AG08396 (cell line): ENCODE measurements around the gene TMBIM6.
"Not testable (repeated sequence)": the region's sequence is repeated elsewhere in the genome, so short reads cannot be mapped to it uniquely, and the experiment has no call there.

Experiments
- DNase-seq: peaks from one replicate; pipeline ENCODE4 v3.0.0; 2012; ENCODE audit warnings: low spot score, mixed read lengths

The TMBIM6 gene

GRCh38 chr12:49730050-49730449 lies 11.3 kb upstream of the TMBIM6 start:
- no peak for DNase-seq

DNA sequence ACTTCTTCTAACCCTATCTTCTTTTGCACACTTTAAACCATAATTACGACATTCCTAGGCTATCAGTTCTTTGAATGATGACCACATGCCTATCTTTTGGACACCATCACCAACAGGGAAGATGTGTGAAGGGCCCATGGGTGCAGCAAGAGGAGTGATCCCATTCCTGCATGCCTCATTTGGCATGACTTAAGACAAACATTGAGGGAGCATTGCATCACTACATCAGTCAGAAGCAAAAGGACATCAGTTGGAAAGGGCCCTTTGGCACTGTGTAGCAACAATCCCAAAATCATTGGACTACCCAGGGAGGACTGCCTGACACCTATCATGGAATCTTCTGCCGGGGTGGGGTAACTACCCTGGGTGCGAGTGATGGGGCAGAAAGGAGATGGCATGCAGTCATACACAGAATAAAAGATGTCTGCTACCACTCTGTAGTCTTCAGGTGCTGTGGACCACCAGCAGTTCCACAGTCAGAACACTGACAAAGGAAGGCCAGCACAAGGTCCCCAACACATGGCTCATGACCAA lies 10.7 kb upstream of the TMBIM6 start:
- peak; percentile 8 for DNase-seq

GRCh38 chr12:49733219-49734017 lies 7.9 kb upstream of the TMBIM6 start:
- DNase-seq: no peak

DNA sequence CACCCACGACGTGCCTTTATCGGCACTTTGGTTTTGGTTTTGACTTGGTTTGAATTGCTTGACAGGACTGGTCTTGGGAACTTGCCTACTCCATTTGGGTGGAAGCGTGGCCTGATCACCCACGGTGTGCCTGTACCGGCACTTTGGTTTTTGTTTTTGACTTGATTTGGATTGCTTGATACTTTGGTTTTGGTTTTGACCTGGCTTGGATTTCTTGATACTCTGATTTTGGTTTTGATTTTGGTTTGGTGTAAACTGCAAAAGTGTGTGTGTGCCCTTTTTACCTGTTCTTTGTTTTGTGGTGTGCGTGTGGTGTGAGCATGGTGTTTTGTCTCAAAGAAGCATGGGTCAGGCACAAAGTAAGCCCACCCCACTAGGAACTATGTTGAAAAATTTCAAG lies 6.5 kb upstream of the TMBIM6 start:
- not testable (repeated sequence) for DNase-seq

GRCh38 chr12:49738721-49739120 lies 2.6 kb upstream of the TMBIM6 start:
- DNase-seq: not testable (repeated sequence)

DNA sequence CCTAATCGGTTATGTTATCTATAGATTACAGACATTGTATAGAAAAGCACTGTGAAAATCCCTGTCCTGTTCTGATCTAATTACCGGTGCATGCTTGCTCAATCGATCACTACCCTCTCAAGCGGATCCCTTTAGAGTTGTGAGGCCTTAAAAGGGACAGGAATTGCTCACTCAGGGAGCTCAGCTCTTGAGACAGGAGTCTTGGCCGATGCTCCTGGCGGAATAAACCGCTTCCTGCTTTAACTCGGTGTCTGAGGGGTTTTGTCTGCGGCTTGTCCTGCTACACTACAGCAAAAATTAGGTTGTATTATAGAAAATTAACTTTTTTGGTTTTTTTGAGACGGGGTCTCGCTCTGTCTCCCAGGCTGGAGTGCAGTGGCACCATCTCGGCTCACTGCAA lies 1.1 kb upstream of the TMBIM6 start:
- not testable (repeated sequence) for DNase-seq

GRCh38 chr12:49741882-49742620 lies 694 bp downstream of the TMBIM6 start:
- DNase-seq: peak; percentile 83

- DNase-seq: no peak
Measured at GRCh38 chr12:49744363-49744885, 3.1 kb downstream of the TMBIM6 start.

DNA sequence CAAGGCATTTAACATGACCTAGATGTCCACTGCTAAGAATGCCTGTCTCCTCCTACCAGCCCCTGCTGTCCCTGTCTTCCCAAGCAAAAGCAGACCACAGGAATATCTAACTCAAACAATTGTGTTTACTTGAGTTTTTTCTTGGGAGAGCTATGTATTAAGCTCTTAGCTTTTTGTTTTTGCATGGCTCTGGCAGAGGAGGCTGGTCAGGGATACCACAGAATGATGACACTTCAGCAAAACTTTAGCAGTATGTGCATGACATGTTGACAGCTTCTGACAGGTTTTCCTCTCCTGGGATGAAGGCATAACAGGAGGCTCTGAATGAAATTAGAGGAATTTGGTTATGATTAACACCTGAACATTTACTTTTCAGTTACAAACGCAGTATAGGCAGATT lies 6.9 kb downstream of the TMBIM6 start:
- DNase-seq: peak; percentile 13

GRCh38 chr12:49748800-49749199 lies 7.4 kb downstream of the TMBIM6 start:
- DNase-seq: no peak

GRCh38 chr12:49750027-49750995 lies 9.0 kb downstream of the TMBIM6 start:
- no peak for DNase-seq

DNA sequence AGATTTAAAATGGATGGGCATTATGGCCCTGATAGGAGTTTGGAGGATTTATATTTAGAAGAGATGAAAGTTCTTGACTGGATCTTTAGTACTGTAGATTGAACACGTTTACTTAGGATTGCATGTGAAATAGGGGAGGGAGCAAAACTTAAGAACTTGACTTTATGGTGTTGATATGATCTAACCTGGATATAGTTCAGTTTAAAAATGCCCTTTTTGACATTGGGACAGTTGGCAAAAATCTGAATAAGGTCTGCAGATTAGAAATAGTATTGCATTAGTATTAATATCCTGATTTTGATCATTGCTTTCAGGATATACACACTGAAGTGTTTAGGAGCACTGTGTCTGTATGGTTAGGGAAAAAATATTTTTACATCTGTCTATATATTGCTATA lies 9.6 kb downstream of the TMBIM6 start:
- DNase-seq: no peak

DNA sequence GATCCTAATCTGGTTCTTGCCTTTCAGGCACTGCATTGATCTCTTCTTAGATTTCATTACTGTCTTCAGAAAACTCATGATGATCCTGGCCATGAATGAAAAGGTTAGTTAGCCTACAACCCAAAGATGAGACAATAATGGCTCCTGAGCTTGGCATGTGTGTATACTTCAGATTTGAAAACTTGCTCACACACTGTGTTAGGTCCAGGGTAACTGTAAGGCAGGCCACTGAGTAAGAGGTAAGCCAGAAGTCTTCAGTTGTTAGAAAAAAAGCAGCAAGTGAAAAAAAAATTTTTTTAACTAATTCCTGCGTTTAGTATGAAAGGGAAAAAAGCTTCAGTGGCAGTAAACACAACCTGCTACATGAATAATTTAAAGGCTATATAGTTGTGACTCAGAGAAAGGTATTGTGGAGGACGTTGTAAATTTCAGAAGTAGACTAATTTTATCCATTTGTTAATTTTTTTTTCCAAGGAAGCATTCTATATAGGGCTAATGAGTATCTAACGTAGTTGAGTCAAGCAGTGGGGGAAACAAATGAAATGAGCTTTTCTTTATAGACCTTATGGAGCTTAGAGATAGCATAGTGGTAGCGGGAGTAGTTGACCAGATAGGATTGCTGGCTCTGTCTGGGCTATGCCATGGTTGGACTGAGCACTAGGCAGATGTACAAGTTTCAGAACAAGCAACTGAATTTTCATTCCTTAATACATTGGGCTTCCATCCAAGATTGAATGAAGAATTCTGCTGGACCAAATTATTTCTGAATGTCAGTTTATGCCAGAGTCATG lies 20.5 kb downstream of the TMBIM6 start:
- no peak for DNase-seq

GRCh38 chr12:49762468-49762847 lies 21.1 kb downstream of the TMBIM6 start:
- DNase-seq: no peak

DNA sequence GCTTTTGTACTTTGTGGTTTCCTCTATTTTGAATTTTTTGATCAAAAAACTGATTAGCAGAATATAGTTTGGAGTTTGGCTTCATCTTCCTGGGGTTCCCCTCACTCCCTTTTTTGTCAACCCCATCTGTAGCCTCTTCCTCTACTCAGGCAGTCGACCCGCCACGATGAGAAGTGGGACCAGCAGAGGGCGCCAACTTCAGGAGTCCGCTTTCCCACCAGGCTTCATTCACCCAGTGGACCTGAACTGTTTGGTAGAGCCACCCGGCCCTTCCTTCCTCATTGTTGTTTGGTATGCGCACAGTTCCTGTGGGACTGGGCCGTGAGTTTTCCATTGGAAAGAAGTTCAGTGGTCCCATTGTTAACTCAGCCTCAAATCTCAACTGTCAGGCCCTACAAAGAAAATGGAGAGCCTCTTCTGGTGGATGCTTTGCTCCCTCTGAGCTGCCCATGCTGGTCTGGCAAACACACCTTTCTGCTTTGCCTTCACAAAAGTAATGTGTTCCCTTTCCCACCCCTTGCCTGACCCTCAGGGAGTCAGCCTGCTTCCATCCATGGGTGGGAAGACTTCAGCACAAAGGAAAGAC lies 21.7 kb downstream of the TMBIM6 start:
- DNase-seq: peak; percentile 64

DNA sequence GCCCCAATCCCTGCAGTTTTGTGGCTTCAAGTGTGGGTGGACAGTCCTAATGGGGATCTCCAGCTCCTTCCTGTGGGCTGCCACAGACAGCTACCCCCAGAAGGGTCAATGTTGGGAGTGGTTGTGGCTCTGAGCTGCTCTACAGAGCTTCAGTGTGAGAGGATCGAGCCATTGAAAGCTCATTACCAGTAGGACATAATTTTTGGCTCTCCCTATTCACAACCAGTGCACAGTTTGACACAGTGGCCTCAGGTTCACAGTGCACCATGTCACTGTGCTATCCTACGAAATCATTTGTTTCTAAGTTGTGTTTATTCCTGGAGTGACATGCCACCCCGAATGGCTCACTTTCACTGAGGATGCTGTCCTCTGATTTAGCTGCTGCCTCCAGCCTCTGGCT lies 22.8 kb downstream of the TMBIM6 start:
- no peak for DNase-seq

DNA sequence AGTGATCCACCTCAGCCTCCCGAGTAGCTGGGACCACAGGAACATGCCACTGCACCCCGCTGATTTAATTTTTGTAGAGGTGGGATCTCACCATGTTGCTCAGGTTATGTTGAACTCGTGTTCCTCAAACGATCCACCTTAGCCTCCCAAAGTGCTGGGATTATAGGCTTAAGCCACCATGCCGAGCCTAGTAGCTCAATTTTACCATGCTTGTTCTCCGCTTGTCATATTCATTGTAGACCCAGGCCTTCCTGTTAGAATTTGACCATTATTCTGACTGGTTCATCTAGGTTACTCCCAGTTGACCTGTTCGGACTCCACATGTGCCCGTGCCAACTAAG lies 24.7 kb downstream of the TMBIM6 start:
- DNase-seq: no peak

- no peak for DNase-seq
Measured at GRCh38 chr12:49767333-49767732, 26.0 kb downstream of the TMBIM6 start.

DNA sequence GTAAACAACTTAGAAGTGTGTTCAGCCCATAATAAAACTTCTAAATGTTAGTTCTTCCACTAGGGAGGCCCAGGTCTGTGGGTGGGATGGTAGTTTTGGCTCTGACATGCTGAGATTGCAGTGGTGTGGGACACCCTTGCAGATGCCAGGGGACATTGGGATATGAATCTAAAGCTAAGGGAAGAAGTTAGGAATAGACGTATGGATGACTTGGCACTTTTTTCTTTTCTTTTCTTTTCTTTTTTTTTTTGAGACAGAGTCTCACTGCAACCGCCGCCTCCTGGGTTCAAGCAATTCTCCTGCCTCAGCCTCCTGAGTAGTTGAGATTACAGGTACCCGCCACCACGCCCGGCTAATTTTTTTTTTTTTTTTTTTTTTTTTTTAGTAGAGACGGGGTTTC lies 31.7 kb downstream of the TMBIM6 start:
- not testable (repeated sequence) for DNase-seq

- DNase-seq: peak; percentile 84
Measured at GRCh38 chr12:49776413-49776812, 35.1 kb downstream of the TMBIM6 start.

GRCh38 chr12:49776858-49777257 lies 35.5 kb downstream of the TMBIM6 start:
- DNase-seq: no peak
